ENCODE measurements around the gene WDR26.

The WDR26 gene

GRCh38 chr1:224454402-224455055, 19.9 kb upstream of the WDR26 start:
- DNase-seq, result no peak
- Histone ChIP-seq H3K4me1 (no peaks in the 10 kb centered on the region), H3K27me3 (no peaks in the 10 kb centered on the region), H3K9me3 (no peaks in the 10 kb centered on the region), H3K4me3 (ENCODE audit: low read depth, low read length) (no peak overlapping the region), H3K36me3 (no peaks in the 10 kb centered on the region)
- no peak for TF ChIP-seq CTCF (IDR thresholded peaks at IDR 0.05; ENCODE audit: low read depth, low read length)

- Histone ChIP-seq H3K4me1 (no peaks in the 10 kb centered on the region), H3K9me3 (no peaks in the 10 kb centered on the region), H3K4me3 (ENCODE audit: low read depth, low read length) (no peak overlapping the region), H3K36me3 (no peaks in the 10 kb centered on the region), H3K27me3 (no peaks in the 10 kb centered on the region)
- no peak for DNase-seq
- no peak for TF ChIP-seq CTCF (IDR thresholded peaks at IDR 0.05; ENCODE audit: low read depth, low read length)
Observed at GRCh38 chr1:224450561-224451350, 16.2 kb upstream of the WDR26 start.

DNA sequence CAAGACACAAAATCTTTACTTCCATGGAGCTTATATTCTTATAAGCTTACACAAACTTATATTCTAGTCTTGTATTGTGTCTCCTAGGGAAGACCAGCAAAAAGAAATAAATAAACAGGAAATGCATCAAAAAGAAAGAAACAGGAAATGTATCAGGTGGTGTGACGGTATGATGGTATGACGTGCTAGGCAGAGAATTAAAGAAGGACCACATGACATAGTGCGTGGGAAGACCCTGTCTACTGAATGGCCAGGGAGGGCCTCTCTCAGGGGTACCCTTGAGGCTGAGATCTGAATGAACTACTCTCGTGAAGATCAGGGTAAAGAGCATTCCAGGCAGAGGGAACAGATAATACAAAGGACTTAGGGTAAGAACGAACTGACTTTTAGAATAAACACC, 15.6 kb upstream of the WDR26 start:
- Histone ChIP-seq H3K9me3 (no peaks in the 10 kb centered on the region), H3K27me3 (no peaks in the 10 kb centered on the region), H3K36me3 (no peaks in the 10 kb centered on the region), H3K4me3 (ENCODE audit: low read depth, low read length) (no peak overlapping the region), H3K4me1 (no peaks in the 10 kb centered on the region)
- no peak for DNase-seq
- TF ChIP-seq CTCF (IDR thresholded peaks at IDR 0.05; ENCODE audit: low read depth, low read length), result no peak

- no peaks in the 10 kb centered on the region for H3K9me3 ChIP-seq
- no peaks in the 10 kb centered on the region for H3K4me1 ChIP-seq
- no peaks in the 10 kb centered on the region for H3K27me3 ChIP-seq
- H3K4me3 ChIP-seq (ENCODE audit: low read depth, low read length), result no peak overlapping the region
- H3K36me3 ChIP-seq, result no peaks in the 10 kb centered on the region
- DNase-seq, result no peak
- no peak for TF ChIP-seq CTCF (IDR thresholded peaks at IDR 0.05; ENCODE audit: low read depth, low read length)
Observed at GRCh38 chr1:224448453-224449017, 13.9 kb upstream of the WDR26 start.

DNA sequence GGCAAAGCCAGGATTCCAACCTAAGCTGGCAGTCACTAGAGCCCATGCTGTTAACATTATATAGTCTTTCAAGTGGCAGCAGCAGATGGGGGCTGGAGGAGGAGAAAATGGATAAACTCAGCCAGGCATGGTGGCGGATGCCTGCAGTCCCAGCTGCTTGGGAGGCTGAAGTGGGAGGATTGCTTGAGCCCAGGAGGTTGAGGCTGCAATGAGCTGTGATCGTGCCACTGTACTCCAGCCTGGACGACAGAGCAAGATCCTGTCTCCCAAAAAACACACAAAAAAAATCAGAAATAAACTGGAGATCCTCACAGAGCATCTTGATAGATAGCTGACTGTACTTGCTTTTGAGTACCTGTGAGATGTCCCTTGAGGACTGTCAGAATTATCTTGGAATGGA, 13.4 kb upstream of the WDR26 start:
- TF ChIP-seq CTCF (IDR thresholded peaks at IDR 0.05; ENCODE audit: low read depth, low read length), result no peak
- no peaks in the 10 kb centered on the region for H3K27me3 ChIP-seq
- H3K4me1 ChIP-seq, result no peaks in the 10 kb centered on the region
- no peaks in the 10 kb centered on the region for H3K36me3 ChIP-seq
- no peak overlapping the region for H3K4me3 ChIP-seq (ENCODE audit: low read depth, low read length)
- H3K9me3 ChIP-seq, result no peaks in the 10 kb centered on the region
- DNase-seq, result no peak

- Histone ChIP-seq H3K36me3 (no peaks in the 10 kb centered on the region), H3K9me3 (no peaks in the 10 kb centered on the region), H3K4me1 (no peaks in the 10 kb centered on the region), H3K27me3 (no peaks in the 10 kb centered on the region), H3K4me3 (ENCODE audit: low read depth, low read length) (no peak overlapping the region)
- DNase-seq, result no peak
- TF ChIP-seq CTCF (IDR thresholded peaks at IDR 0.05; ENCODE audit: low read depth, low read length), result no peak
Observed at GRCh38 chr1:224447251-224447650, 12.7 kb upstream of the WDR26 start.
